Transverse colon (tissue), 4 donors: ENCODE measurements around the gene KREMEN2. TPM values are rescaled to one million over a fixed set of nuclear protein-coding genes. Genes with fewer than 3 reads are reported as not detected.

Experiments used
- DNase-seq: peaks from one replicate; pipeline ENCODE4 v3.0.0-alpha.2; 2019
- H3K27ac ChIP-seq, 4 donors: fragments of 200-600 bp; sonication (generic); 2 replicates each; pipeline ENCODE4 v1.5.1; 2016 to 2018; ENCODE audit warnings: inconsistent platforms in 4 of 4
- H3K27me3 ChIP-seq: fragments of 200-600 bp; sonication (generic); 2 replicates; pipeline ENCODE4 v1.5.1; 2017; ENCODE audit warnings: inconsistent platforms
- H3K36me3 ChIP-seq, 4 donors: fragments of 200-600 bp; sonication (generic); 2 replicates each; pipeline ENCODE4 v1.5.1; 2017 to 2019; ENCODE audit warnings: inconsistent platforms in 4 of 4
- H3K4me1 ChIP-seq, 4 donors: fragments of 200-600 bp; sonication (generic); 2 replicates each; pipeline ENCODE4 v1.5.1; 2017 to 2020; ENCODE audit warnings: inconsistent platforms in 4 of 4
- H3K4me3 ChIP-seq, 4 donors: fragments of 200-600 bp; sonication (generic); 1 replicate in 1 of 4; 2 replicates in 3 of 4; pipeline versions ENCODE4 v1.5.1 to v1.6.1; 2017 to 2019; ENCODE audit warnings: inconsistent platforms in 4 of 4
- H3K9me3 ChIP-seq, 2 donors: fragments of 200-600 bp; sonication (generic); 2 replicates each; pipeline ENCODE4 v1.5.1; 2017 to 2019; ENCODE audit warnings: inconsistent platforms in 2 of 2
- CTCF ChIP-seq, 5 experiments: fragments of 200-600 bp in 3 of 5; fragments of 450-650 bp in 2 of 5; sonication (generic) in 3 of 5; IDR thresholded peaks; 1 replicate in 2 of 5; 2 replicates in 3 of 5; pipeline ENCODE4 v1.5.1; 2016 to 2017; ENCODE audit warnings: antibody characterized with exemption in 5 of 5, inconsistent platforms in 3 of 5, mild to moderate bottlenecking in 2 of 5, moderate library complexity in 1 of 5
- EP300 ChIP-seq: sonication (generic); formaldehyde crosslinking; IDR thresholded peaks from one replicate; pipeline ENCODE4 v1.6.1; 2017; ENCODE audit warnings: antibody characterized with exemption, low read depth
- POLR2A ChIP-seq: fragments of 450-650 bp; IDR thresholded peaks from one replicate; pipeline ENCODE4 v1.6.1; 2016; ENCODE audit warnings: antibody characterized with exemption, mild to moderate bottlenecking, moderate library complexity
- POLR2AphosphoS5 ChIP-seq, 3 donors: sonication (generic); formaldehyde crosslinking; IDR thresholded peaks; one replicate each; pipeline ENCODE4 v1.6.1; 2016; ENCODE audit warnings: antibody characterized with exemption in 3 of 3
- WGBS, 2 donors: methylation state at CpG; one replicate each; pipeline ENCODE4 v1.1.5; 2018; ENCODE audit warnings: low coverage in 1 of 2; 5-methylcytosine and 5-hydroxymethylcytosine counted together
- in situ Hi-C, 4 donors: fragments of 200-750 bp; cut with MboI; loops; one replicate each; pipeline versions ENCODE4 v1.15.0 to v1.15.1; 2017; ENCODE audit warnings: low sequenced_read_pairs in 3 of 4, low pct_ligation_motif_present in 1 of 4, low pct_unique_long_range_greater_than_20kb in 1 of 4
- intact Hi-C: fragments of 100-400 bp; cut with DNase I; formaldehyde crosslinking; loops from one replicate; pipeline ENCODE4 v1.15.1; 2023; ENCODE audit warnings: low total_unique reads
- total RNA-seq, 4 donors: library from RNA; depleted of rRNA; stranded (reverse); fragments of >200 nt; gene quantifications; one replicate each; pipeline ENCODE4 v1.1.0, GENCODE V29; 2016

The KREMEN2 gene, protein sequence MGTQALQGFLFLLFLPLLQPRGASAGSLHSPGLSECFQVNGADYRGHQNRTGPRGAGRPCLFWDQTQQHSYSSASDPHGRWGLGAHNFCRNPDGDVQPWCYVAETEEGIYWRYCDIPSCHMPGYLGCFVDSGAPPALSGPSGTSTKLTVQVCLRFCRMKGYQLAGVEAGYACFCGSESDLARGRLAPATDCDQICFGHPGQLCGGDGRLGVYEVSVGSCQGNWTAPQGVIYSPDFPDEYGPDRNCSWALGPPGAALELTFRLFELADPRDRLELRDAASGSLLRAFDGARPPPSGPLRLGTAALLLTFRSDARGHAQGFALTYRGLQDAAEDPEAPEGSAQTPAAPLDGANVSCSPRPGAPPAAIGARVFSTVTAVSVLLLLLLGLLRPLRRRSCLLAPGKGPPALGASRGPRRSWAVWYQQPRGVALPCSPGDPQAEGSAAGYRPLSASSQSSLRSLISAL
- total RNA-seq, result 1 to 10 TPM in 2 of 4 donors, under 1 TPM in 1, not detected in 1; 0.79 to 3.2 (median 1.1) TPM

DNA sequence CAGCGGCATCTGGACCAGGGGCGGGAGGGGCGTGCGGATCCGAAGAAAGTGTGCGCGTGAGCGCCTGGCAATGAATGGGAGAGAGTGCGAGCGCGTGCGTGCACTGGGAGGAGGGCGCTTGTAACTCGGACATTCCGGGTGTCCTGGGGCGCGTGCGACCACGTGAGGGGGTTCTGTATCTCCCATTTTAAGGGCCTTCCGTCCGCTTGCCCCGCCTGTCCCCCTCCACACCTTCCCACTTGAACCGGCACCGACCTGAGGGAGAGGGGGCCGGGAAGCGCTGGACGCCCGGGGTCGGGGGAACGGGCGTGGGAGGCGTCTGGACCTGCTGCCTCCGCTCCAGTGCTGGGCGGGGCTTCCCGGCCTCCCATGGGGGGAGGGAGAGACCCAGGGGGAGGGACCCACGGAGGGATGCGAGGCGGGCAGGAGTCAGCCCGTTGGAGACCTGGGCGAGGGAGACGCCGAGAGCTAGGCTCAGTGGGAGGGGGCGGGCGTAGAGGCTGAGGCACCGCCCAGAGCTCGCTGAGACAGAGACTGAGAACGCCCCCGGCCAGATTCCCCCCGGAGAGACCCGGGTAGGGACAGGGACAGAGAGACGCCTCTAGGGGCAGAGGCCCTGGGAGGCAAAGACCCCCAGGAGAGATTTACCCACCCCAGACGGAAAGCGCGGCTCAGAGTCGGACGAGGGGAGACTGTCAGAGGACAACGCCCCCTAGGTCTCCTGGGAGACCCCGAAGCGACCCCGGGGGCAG, at the start of gene KREMEN2:
Gene KREMEN2 (plus strand): TSS at position 553 of the 752 bp plus-strand sequence. CDS start 246 bp downstream, outside the sequence.
- intact Hi-C loops, result no loop called here
- Histone ChIP-seq H3K27ac (no peak within 1 kb of the TSS), H3K4me3 (peak within 1 kb of the TSS in 2 of 4 donors; percentile 31 to 41), H3K9me3 (no peaks in the 10 kb centered on the region), H3K27me3 (peaks cover 93% of the 10 kb centered on the region), H3K36me3 (no peaks in the 10 kb centered on the region), H3K4me1 (peaks cover 30 to 51% (median 48%) of the 10 kb centered on the region in 4 donors)
- in situ Hi-C loops, result no loop called here
- WGBS, 2 donors, result 1% methylated on average over 52 of the region's 60 CpGs; no CpG with 5 or more reads in 1 of the 2 donors
- TF ChIP-seq POLR2A, result no peak
- TF ChIP-seq POLR2AphosphoS5 (IDR thresholded peaks at IDR 0.05), result no peak
- no peak for TF ChIP-seq CTCF (IDR thresholded peaks at IDR 0.05)
- TF ChIP-seq EP300, result no peak
- peak; percentile 21 for DNase-seq

- 86 to 88% methylated on average over 6 to 13 of the region's 13 CpGs for WGBS, 2 donors
- no peak for DNase-seq
- intact Hi-C loops (no loop called here), in situ Hi-C loops (loop anchor here in 1 of 4 donors (5.0 kb wide), 1 partner anchor 38 kb away; no protein-coding TSS in a partner anchor)
- no peaks in the 10 kb centered on the region for H3K9me3 ChIP-seq
- no peak overlapping the region for H3K4me3 ChIP-seq
- peaks cover 0 to 23% (median 7%) of the 10 kb centered on the region in 4 donors for H3K4me1 ChIP-seq
- no peaks in the 10 kb centered on the region for H3K27me3 ChIP-seq
- peaks cover 0 to 11% (median 0%) of the 10 kb centered on the region in 4 donors for H3K36me3 ChIP-seq
- no peak overlapping the region for H3K27ac ChIP-seq
- TF ChIP-seq POLR2A, result no peak
- no peak for TF ChIP-seq EP300
- no peak for TF ChIP-seq CTCF (IDR thresholded peaks at IDR 0.05)
- no peak for TF ChIP-seq POLR2AphosphoS5 (IDR thresholded peaks at IDR 0.05)
Observed at GRCh38 chr16:2915196-2915929, 48.7 kb upstream of the KREMEN2 start.

DNA sequence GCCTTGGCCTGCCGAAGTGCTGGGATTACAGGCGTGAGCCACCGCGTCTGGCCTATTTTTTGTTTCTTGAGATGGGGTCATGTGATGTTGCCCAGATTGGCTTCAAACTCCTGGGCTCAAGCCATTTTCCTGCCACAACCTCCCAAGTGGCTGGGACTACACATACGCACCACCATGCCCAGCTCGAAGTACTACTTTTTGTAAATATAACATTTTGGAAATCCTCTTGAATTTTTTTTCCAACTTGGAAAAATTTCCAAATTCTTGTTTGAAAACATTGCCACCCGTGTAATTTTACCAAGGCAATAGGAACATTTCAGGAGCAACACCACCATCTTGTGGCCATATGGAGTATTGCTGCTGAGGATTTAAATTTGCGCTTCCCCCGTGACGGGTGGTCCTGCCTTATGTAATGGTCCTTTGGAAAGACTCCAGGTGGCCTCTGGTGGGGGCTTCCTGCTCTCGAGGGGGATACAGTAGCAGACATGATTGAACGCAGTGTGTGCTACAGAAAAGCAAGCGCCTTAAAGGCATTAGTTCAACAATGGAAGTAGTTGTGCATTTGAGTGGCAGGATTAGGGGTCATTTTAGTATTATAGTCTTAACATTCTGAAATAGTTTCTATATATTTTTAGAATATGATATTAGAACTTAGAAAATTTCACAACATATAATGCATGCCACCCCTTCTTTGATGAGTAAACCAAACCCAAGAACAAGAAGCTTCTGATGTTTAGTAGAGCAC, 44.4 kb upstream of the KREMEN2 start:
- Histone ChIP-seq H3K9me3 (no peaks in the 10 kb centered on the region), H3K4me3 (no peak overlapping the region), H3K36me3 (peaks cover 0 to 11% (median 0%) of the 10 kb centered on the region in 4 donors), H3K27ac (peak overlapping the region; percentile 34 to 68 (median 62)), H3K4me1 (peaks cover 0 to 7% (median 0%) of the 10 kb centered on the region in 4 donors), H3K27me3 (no peaks in the 10 kb centered on the region)
- in situ Hi-C loops, result loop anchor here in 2 of 4 donors (5.0 to 10.0 kb wide), 2 partner anchors 42 to 45 kb away; no protein-coding TSS in a partner anchor
- TF ChIP-seq POLR2A (no peak), CTCF (IDR thresholded peaks at IDR 0.05) (peak; percentile 91 to 98 (median 93))
- 11 to 16% methylated on average over 10 to 13 of the region's 13 CpGs for WGBS, 2 donors
- intact Hi-C loops, result loop anchor here (5.0 kb wide), 1 partner anchor 42 kb away; no protein-coding TSS in a partner anchor
- DNase-seq, result peak; percentile 61
